Stimulated activated CD4-positive, alpha-beta T cell treated with anti-CD3 and anti-CD28 coated beads, Interleukin-4, amount 100 ng/mL, for 4 hours (primary cell): ENCODE data around the gene DHX58.
A peak's percentile ranks its signal among the peaks of the same experiment; 100 is the strongest.
"Not testable (repeated sequence)": the region's sequence is repeated elsewhere in the genome, so short reads cannot be mapped to it uniquely, and the experiment has no call there.

Experiments used
- DNase-seq, 2 experiments: peaks; one replicate each; pipeline ENCODE4 v3.0.0-alpha.2; 2020

The DHX58 gene

DNA sequence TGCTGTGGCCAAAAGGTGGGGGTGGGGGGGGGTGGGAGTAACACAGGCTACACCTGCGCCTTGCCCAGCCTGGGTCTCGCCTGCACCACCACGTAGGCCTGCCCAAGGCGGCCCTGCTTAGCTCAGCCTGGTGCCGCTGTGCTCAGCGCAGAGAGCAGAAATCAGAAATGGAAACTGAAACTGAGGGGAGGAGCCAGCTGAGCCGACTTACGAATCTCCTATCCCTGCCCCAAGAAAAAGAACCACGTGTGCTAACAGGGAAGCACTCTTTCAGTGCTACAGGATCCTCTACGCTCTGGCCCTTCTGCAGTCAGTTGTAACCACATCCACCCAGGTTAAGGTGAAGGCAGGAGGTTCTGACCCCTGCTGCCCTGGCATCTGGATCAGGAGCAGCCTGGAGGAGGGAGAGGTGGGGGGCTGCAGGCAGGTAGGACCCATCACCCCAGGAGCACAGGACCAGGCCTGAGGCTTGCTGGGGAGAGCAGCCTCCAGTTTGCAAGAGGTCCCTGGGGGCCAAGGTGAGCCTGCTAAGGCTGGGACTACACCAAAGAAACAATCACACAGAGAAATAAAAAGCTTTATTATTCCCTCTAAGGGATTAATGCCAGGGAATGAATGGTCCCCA, at the start of gene DHX58:
Gene DHX58 (minus strand): TSS at position 163 of the 625 bp plus-strand sequence. CDS start 822 bp downstream, outside the sequence.
- DNase-seq, result peak; percentile 63 to 85

DNA sequence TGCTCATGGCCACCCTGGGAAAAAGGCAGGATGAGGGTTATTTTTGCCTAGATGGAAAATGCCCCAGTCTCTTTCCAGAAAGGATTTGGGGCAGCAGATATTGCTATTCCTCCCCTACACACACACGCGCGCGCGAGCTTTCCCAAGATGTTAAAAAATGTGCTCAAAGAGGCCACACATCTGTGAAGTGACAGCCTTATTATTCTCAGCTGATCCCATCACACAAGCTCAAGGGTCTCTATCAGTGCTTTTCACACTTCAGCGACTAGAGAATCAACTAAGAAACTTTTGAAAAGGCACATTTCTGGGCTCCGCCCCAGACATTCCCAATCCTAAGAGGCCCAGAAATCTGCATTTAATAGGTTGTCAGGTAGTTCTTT, 48.0 kb upstream of the DHX58 start:
- no peak for DNase-seq

GRCh38 chr17:42159796-42160530, 47.4 kb upstream of the DHX58 start:
- DNase-seq, result no peak

DNA sequence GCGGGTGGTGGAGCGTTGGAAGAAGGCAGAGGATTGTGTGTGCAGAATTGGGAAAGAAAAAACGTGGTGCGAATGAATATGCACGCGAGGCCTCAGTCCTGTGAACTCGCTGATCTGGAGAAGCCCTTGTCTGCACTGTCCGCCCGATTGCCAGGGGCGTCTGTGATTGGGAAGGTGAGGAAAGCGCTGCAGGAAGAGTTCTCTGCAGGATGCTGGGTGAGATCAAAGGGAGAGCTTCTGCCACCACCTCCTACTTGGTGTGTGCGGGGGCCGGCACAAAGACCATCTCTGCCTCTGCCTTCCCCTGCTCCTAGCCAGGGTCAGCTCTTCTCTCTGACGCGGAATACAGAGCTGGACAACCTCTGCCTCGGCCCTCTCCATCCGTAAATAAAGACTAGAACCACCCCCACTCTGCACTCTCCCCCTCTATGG, 43.1 kb upstream of the DHX58 start:
- no peak for DNase-seq

- no peak for DNase-seq
Measured at GRCh38 chr17:42153919-42154742, 41.6 kb upstream of the DHX58 start.

DNA sequence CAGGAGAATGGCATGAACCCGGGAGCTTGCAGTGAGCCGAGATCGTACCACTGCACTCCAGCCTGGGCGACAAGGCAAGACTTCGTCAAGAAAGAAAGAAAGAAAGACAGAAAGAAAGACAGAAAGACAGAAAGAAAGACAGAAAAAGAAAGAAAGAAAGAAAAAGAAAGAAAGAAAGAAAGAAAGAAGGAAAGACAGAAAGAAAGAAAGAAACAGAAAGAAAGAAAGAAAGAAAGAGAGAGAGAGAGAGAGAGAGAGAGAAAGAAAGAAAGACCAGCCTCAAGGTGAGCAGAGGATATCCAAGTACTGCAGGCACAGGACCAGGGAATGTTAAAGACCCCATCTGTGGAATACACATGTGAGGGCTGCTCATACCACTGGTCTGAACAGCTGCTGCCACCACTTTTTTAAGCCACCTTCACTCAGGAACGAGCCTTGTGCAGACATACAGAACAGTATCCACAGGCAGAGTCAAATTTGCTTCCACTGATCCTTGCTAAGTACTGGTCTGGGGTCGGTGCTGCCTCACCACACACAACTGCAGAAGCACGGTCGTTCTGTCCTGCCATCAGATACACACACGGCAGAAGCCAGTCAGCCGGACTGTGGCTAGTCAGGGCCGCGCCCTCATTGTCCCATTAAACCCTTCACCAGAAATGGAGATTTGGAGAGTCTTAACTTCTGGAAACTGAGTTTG, 34.5 kb upstream of the DHX58 start:
- DNase-seq, result no peak

GRCh38 chr17:42143138-42143537, 30.6 kb upstream of the DHX58 start:
- DNase-seq, result not testable (repeated sequence)

GRCh38 chr17:42142371-42142896, 29.9 kb upstream of the DHX58 start:
- DNase-seq, result no peak

DNA sequence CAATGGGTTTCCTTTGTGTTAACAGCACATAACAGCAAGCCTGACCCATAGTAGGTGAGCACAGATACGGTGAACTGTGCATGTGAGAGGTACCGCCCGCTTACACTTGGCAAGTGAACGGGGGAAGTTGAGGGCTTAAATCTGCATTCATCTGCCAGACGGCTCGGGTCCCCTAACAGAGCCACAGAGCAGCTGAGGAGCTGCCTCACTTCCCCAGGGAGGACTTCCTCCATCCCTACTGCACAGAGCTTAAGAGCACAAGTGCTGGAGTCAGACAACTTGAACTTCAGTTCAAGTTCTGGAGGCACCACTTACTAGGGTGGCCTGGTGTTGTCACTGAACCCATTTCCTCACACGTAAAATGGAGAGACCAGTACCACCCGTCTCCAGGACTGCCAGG, 28.9 kb upstream of the DHX58 start:
- DNase-seq, result no peak

DNA sequence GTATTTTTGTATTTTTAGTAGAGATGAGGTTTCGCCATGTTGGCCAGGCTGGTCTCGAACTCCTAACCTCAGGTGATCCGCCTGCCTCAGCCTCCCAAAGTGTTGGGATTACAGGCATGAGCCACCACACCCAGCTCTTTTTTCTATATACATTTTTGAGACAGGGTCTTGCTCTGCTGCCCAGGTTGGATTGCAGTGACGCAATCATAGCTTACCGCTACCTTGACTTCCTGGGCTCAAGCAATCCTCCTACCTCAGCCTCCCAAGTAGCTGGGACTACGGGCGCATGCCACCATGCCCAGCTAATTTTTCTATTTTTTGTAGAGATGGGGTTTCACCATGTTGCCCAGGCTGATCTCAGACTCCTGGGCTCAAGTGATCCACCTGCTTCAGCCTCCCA, 28.2 kb upstream of the DHX58 start:
- not testable (repeated sequence) for DNase-seq

GRCh38 chr17:42138749-42139492, 26.4 kb upstream of the DHX58 start:
- no peak for DNase-seq

- DNase-seq, result no peak
Measured at GRCh38 chr17:42136654-42137051, 24.1 kb upstream of the DHX58 start.

- no peak for DNase-seq
Measured at GRCh38 chr17:42135664-42136653, 23.4 kb upstream of the DHX58 start.

DNA sequence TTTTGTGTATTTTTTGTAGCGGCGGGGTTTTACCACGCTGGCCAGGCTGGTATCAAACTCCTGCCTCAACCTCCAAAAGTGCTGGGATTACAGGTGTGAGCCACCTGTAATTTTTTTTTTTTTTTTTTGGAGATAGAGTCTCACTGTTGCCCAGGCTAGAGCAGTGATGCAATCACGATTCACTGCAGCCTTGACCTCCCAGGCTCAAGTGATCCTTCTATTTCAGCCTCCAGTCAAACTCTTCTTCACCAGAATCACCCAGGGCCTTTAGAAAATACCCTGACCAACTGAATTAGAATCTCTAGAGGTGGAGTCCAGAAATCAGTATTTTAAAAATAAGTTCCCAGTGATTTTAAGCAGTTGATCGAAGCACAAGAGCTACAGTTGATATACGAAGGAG, 22.6 kb upstream of the DHX58 start:
- no peak for DNase-seq

DNA sequence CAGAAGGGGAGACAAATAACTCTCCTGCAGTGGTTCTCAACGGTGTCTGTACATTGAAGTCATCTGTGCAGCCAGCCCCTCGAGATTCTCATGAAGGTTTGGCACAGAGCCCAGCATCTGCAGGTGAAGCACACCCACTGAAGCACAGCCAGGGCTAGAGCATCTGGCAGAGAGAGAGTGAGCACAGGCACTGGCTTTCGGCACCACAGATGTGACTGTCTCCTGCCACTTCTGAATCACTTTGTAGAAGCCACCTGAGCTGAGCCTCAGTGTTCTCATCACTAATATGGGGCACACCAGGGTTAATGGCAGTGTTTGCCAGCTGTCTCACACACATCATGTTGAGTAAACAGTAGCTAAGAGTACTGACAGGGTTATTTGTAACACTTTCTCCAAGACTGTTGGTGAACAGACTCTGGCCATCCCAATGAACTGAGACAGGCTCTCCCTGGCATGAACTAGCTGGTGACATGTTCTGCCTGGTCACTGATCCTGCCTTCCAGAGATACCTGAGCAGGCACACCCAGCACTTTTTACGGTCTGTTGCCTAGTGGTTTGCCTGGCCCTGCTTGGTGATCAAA, 21.0 kb upstream of the DHX58 start:
- peak in 1 of 2 experiments; percentile 45 for DNase-seq

GRCh38 chr17:42132941-42133340, 20.4 kb upstream of the DHX58 start:
- peak in 1 of 2 experiments; percentile 17 for DNase-seq

- no peak for DNase-seq
Measured at GRCh38 chr17:42131981-42132432, 19.5 kb upstream of the DHX58 start.

DNA sequence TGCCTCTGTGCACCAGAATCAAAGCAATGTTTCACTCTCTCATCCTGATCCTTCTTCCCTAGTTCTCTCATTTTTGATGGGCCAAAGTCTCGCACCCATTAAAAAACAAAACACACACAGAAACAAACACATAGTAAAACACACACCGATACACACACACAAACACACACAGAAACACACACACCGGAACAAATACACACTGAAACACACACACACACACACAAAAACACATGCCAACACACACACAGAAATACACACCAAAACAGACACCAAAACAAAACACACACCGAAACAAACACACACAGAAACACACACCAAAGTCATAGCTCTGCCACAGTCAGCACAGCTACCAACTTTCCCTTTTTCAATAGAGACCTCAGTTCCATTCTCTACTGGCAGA, 18.7 kb upstream of the DHX58 start:
- no peak for DNase-seq

DNA sequence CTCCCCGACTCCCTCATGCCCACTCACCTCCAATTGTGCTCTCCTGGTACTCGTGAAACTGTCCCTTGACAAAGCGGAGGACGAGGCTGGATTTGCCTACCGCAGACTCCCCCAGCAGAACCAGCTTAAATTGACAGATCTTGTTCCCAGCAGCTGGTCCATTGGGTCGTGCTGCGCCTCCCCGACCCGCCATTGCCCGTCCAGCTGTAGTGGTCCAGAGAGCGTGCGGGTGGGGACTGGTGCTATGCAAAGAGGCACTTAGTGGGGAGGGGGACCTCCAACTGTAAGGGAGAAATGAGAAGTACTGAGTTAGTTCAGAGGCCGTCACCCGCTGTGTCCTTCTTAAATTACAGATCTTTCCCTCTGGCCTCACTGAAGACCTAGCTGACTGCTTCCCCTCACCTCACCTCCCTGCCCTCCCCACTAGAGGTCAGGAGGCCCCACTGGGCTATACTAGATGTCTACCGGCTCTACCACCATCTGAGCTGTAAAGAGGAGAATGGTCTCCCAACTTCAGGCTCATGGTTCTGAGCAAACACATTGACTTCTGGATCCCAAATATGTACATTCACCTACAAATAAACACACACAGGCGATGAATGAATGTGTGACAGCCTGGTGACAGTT, 17.9 kb upstream of the DHX58 start:
- DNase-seq, result no peak
